GM23338 (cell line): Measurements from ENCODE around the gene CXCL1. TPM values are rescaled to one million over a fixed set of nuclear protein-coding genes. Genes with fewer than 3 reads are reported as not detected.

ENCODE experiments used
- ATAC-seq: fragments of 200-7000 bp; cut with Tn5 transposase; 3 replicates; pipeline ENCODE4 v1.9.1; 2020
- DNase-seq: peaks from one replicate; pipeline ENCODE4 v3.0.0-alpha.2; 2015; ENCODE audit warnings: low spot score
- H2AFZ ChIP-seq: fragments of 200-600 bp; sonication (generic); 2 replicates; pipeline ENCODE4 v1.8.0; 2016; ENCODE audit warnings: antibody characterized with exemption, mild to moderate bottlenecking, moderate library complexity
- H3F3A ChIP-seq: fragments of 200-600 bp; sonication (generic); replicated peaks from 2 replicates; pipeline ENCODE4 v1.8.0; 2017; ENCODE audit warnings: antibody characterized with exemption, mixed run types, low read depth
- H3K27ac ChIP-seq: fragments of 200-600 bp; sonication (generic); 2 replicates; pipeline ENCODE4 v1.6.1; 2016; ENCODE audit warnings: low read depth
- H3K27me3 ChIP-seq: fragments of 200-600 bp; sonication (generic); 2 replicates; pipeline ENCODE4 v1.8.0; 2016; ENCODE audit warnings: mild to moderate bottlenecking, mixed run types, moderate library complexity; ENCODE audit not compliant: insufficient read depth
- H3K36me3 ChIP-seq: fragments of 200-600 bp; sonication (generic); 2 replicates; pipeline ENCODE4 v1.8.0; 2016; ENCODE audit warnings: mild to moderate bottlenecking; ENCODE audit not compliant: insufficient read depth
- H3K4me1 ChIP-seq: fragments of 200-600 bp; sonication (generic); 2 replicates; pipeline ENCODE4 v1.8.0; 2016; ENCODE audit warnings: mild to moderate bottlenecking, moderate library complexity; ENCODE audit not compliant: insufficient read depth
- H3K4me2 ChIP-seq: fragments of 200-600 bp; sonication (generic); 2 replicates; pipeline ENCODE4 v1.7.1; 2017; ENCODE audit warnings: mixed run types
- H3K4me3 ChIP-seq: fragments of 200-600 bp; sonication (generic); 2 replicates; pipeline ENCODE4 v1.6.1; 2016; ENCODE audit warnings: mixed run types
- H3K79me2 ChIP-seq: fragments of 200-600 bp; sonication (generic); replicated peaks from 2 replicates; pipeline ENCODE4 v1.8.0; 2017; ENCODE audit warnings: mild to moderate bottlenecking; ENCODE audit not compliant: insufficient read depth
- H3K9me2 ChIP-seq: fragments of 200-600 bp; sonication (generic); 2 replicates; pipeline ENCODE4 v1.8.0; 2017; ENCODE audit not compliant: insufficient read depth
- H4K20me1 ChIP-seq: fragments of 200-600 bp; sonication (generic); replicated peaks from 2 replicates; pipeline ENCODE4 v1.8.0; 2017; ENCODE audit warnings: mild to moderate bottlenecking; ENCODE audit not compliant: insufficient read depth
- H3K27ac Mint-ChIP-seq: 2 replicates; pipeline ENCODE4 v1.8.0; 2020; ENCODE audit warnings: inconsistent platforms, mild to moderate bottlenecking, moderate library complexity, mixed read lengths
- H3K27me3 Mint-ChIP-seq: 3 replicates; pipeline ENCODE4 v1.8.0; 2022; ENCODE audit warnings: low read depth, mild to moderate bottlenecking, moderate library complexity, mixed read lengths, inconsistent platforms; ENCODE audit not compliant: insufficient read depth, poor library complexity
- H3K36me3 Mint-ChIP-seq: 3 replicates; pipeline ENCODE4 v1.8.0; 2021; ENCODE audit warnings: low read depth, mild to moderate bottlenecking, inconsistent platforms, moderate library complexity, mixed read lengths
- H3K4me1 Mint-ChIP-seq: 3 replicates; pipeline ENCODE4 v1.8.0; 2020; ENCODE audit warnings: mild to moderate bottlenecking, inconsistent platforms, mixed read lengths
- H3K4me3 Mint-ChIP-seq: 3 replicates; pipeline ENCODE4 v1.8.0; 2021; ENCODE audit warnings: moderate library complexity, mild to moderate bottlenecking, inconsistent platforms, mixed read lengths
- H3K9me3 Mint-ChIP-seq: 3 replicates; pipeline ENCODE4 v1.8.0; 2020; ENCODE audit warnings: moderate library complexity, mild to moderate bottlenecking, inconsistent platforms, mixed read lengths
- CTCF ChIP-seq, 2 experiments: fragments of 200-600 bp in 1 of 2; sonication (generic) in 1 of 2; conservative IDR thresholded peaks; 2 replicates each; pipeline versions ENCODE4 v1.5.1 to v1.6.1; 2016 to 2017; ENCODE audit warnings: antibody characterized with exemption in 2 of 2, low read depth in 2 of 2, mild to moderate bottlenecking in 2 of 2, moderate library complexity in 1 of 2
- EZH2phosphoT487 ChIP-seq: fragments of 200-600 bp; sonication (generic); IDR thresholded peaks from one replicate; pipeline ENCODE4 v1.8.1; 2018; ENCODE audit warnings: antibody characterized with exemption; ENCODE audit not compliant: unreplicated experiment
- STAT1 ChIP-seq: IDR thresholded peaks from one replicate; pipeline ENCODE4 v1.6.1; 2016; ENCODE audit warnings: antibody characterized with exemption; ENCODE audit not compliant: unreplicated experiment
- ZNF114 ChIP-seq: fragments of 250-450 bp; sonication (Bioruptor Pico); IDR thresholded peaks from 2 replicates; pipeline ENCODE4 v1.5.0; 2020; ENCODE audit warnings: mild to moderate bottlenecking, moderate library complexity
- ZNF331 ChIP-seq: fragments of 250-450 bp; sonication (Bioruptor Pico); IDR thresholded peaks from 2 replicates; pipeline ENCODE4 v1.5.0; 2020; ENCODE audit warnings: low read depth, mild to moderate bottlenecking, moderate library complexity
- ZNF462 ChIP-seq: fragments of 250-450 bp; sonication (Bioruptor Pico); IDR thresholded peaks from 2 replicates; pipeline ENCODE4 v1.5.0; 2020; ENCODE audit warnings: mild to moderate bottlenecking, moderate library complexity
- polyA plus RNA-seq: library from polyadenylated mRNA; unstranded; fragments of >200 nt; fragmentation: Nextera tagmentation; extraction: Ambion mirVana; gene quantifications from 2 replicates; pipeline ENCODE4 v1.2.1, GENCODE V29; 2016
- total RNA-seq: library from RNA; depleted of rRNA; stranded (reverse); fragments of >200 nt; shearing (Covaris generic); gene quantifications from 2 replicates; pipeline ENCODE4 v1.2.3, GENCODE V29; 2014

Gene CXCL1
- total and polyA plus RNA-seq, 2 experiments from 2014 or later = 1.6 to 2.5 TPM

- DNase-seq = no peak
- H3K27ac ChIP-seq = no peak overlapping the region
- no peak overlapping the region for H3K4me3 Mint-ChIP-seq
- peak overlapping the region; percentile 43; the same call in 1 of the 2 replicates for H2AFZ ChIP-seq
- H3K27me3 ChIP-seq = no peaks in the 10 kb centered on the region
- no peaks in the 10 kb centered on the region for H3K36me3 Mint-ChIP-seq
- H3K4me3 ChIP-seq = no peak overlapping the region
- TF ChIP-seq EZH2phosphoT487 (no peak), ZNF331 (no peak), ZNF114 (no peak), CTCF (conservative IDR thresholded peaks at IDR 0.05; ENCODE audit: low read depth in 2 of 2) (no peak), STAT1 (no peak), ZNF462 (no peak)
- no peaks in the 10 kb centered on the region for H3K4me1 Mint-ChIP-seq
- no peaks in the 10 kb centered on the region for H3F3A ChIP-seq
- no peaks in the 10 kb centered on the region for H3K27me3 Mint-ChIP-seq
- H4K20me1 ChIP-seq = no peaks in the 10 kb centered on the region
- no peak overlapping the region for H3K27ac Mint-ChIP-seq
- no peaks in the 10 kb centered on the region for H3K79me2 ChIP-seq
- H3K4me1 ChIP-seq = no peaks in the 10 kb centered on the region
- no peaks in the 10 kb centered on the region for H3K36me3 ChIP-seq
- H3K9me3 Mint-ChIP-seq = no peaks in the 10 kb centered on the region
- H3K9me2 ChIP-seq = no peaks in the 10 kb centered on the region
- ATAC-seq = no peak
- H3K4me2 ChIP-seq = no peak overlapping the region
These were observed 9.5 kb upstream of the CXCL1 start for GRCh38 chr4:73859614-73860088.
